ENCODE measurements around the gene NAALAD2. TPM values are rescaled to one million over a fixed set of nuclear protein-coding genes. Genes with fewer than 3 reads are reported as not detected.

The NAALAD2 gene
- total and polyA plus RNA-seq, 2 of the 8 experiments (the other 6 are each of a cell fraction or from before 2014, with no cell fraction given): 2.6 to 3.9 TPM

DNA sequence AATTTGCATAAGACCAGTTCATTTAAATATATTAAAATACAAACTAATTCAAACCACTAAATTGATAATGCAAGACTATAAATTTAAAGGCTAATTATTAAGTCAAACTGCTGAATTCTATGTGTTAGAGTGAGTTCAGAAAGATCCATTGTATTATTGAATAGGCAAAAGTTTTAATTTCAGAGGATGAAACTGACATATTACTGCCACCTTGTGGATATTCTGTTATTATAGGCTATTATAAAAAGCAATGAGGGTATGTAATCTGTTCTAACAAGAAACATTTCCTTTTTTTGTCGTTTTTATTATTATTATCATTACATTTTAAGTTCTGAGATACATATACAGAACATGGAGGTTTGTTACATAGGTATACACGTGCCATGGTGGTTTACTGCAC is 20.9 kb upstream of the NAALAD2 start:
- no peak overlapping the region for H3K23ac ChIP-seq (ENCODE audit: insufficient read length)
- no peaks in the 10 kb centered on the region for H4K20me1 ChIP-seq (replicated peaks in 1 of 2; ENCODE audit: control insufficient read depth in 1 of 2, insufficient read depth in 2 of 2, low read length in 2 of 2)
- no peaks in the 10 kb centered on the region for H3K79me2 ChIP-seq (ENCODE audit: control insufficient read depth in 1 of 2, insufficient read depth in 2 of 2, low read length in 2 of 2)
- H3K4ac ChIP-seq (replicated peaks; ENCODE audit: insufficient read length, low read depth, low read length): no peak overlapping the region
- no peak overlapping the region for H3K27ac ChIP-seq (ENCODE audit: low read depth, low read length)
- no peak overlapping the region for H4K91ac ChIP-seq (replicated peaks; ENCODE audit: insufficient read length, low read length)
- no peak overlapping the region for H2BK12ac ChIP-seq (ENCODE audit: low read depth, low read length)
- no peaks in the 10 kb centered on the region for H3K23me2 ChIP-seq (ENCODE audit: low read depth, low read length)
- no peak overlapping the region for H2BK120ac ChIP-seq (replicated peaks; ENCODE audit: low read depth, low read length)
- no peak overlapping the region for H4K5ac ChIP-seq (ENCODE audit: insufficient read length, low read depth, low read length)
- H3K4me3 ChIP-seq (ENCODE audit: extremely low read depth in 1 of 4, insufficient read depth in 2 of 4, low read depth in 3 of 4, low read length in 4 of 4): no peak overlapping the region
- no peak overlapping the region for H2BK15ac ChIP-seq (ENCODE audit: low read length)
- no peak overlapping the region for H3K9ac ChIP-seq (replicated peaks in 1 of 4; ENCODE audit: extremely low read depth in 1 of 4, low read depth in 3 of 4, low read length in 3 of 4)
- H3K27me3 ChIP-seq (replicated peaks in 1 of 4; ENCODE audit: control insufficient read depth in 3 of 4, extremely low read depth in 1 of 4, insufficient read depth in 3 of 4, low read length in 3 of 4): no peaks in the 10 kb centered on the region
- H3K18ac ChIP-seq (ENCODE audit: extremely low read depth, low read length): no peak overlapping the region
- TF ChIP-seq RAD21 (IDR thresholded peaks at IDR 0.05 in 1 of 2, conservative IDR thresholded peaks at IDR 0.05 in 1 of 2; ENCODE audit: low read depth in 2 of 2, low read length in 2 of 2) (peak in 1 of 2 experiments; percentile 41; a peak in 3 of 4 replicates), CREB1 (IDR thresholded peaks at IDR 0.05) (no peak), PHF8 (conservative IDR thresholded peaks at IDR 0.05; ENCODE audit: low read depth, low read length) (no peak), SAP30 (IDR thresholded peaks at IDR 0.05; ENCODE audit: insufficient read depth, insufficient replicate concordance, low read length) (no peak), SRF (IDR thresholded peaks at IDR 0.05; ENCODE audit: low read depth, low read length) (no peak)
- TF ChIP-seq, protein P1, sequence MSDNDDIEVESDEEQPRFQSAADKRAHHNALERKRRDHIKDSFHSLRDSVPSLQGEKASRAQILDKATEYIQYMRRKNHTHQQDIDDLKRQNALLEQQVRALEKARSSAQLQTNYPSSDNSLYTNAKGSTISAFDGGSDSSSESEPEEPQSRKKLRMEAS (IDR thresholded peaks at IDR 0.05): no peak
- TF ChIP-seq, protein P2, sequence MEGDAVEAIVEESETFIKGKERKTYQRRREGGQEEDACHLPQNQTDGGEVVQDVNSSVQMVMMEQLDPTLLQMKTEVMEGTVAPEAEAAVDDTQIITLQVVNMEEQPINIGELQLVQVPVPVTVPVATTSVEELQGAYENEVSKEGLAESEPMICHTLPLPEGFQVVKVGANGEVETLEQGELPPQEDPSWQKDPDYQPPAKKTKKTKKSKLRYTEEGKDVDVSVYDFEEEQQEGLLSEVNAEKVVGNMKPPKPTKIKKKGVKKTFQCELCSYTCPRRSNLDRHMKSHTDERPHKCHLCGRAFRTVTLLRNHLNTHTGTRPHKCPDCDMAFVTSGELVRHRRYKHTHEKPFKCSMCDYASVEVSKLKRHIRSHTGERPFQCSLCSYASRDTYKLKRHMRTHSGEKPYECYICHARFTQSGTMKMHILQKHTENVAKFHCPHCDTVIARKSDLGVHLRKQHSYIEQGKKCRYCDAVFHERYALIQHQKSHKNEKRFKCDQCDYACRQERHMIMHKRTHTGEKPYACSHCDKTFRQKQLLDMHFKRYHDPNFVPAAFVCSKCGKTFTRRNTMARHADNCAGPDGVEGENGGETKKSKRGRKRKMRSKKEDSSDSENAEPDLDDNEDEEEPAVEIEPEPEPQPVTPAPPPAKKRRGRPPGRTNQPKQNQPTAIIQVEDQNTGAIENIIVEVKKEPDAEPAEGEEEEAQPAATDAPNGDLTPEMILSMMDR (IDR thresholded peaks at IDR 0.05; ENCODE audit: control extremely low read depth in 1 of 3, insufficient read depth in 1 of 3, low read depth in 1 of 3, low read length in 3 of 3): peak in 1 of 3 experiments; percentile 14; a peak in 1 of 4 replicates
- H2BK5ac ChIP-seq (ENCODE audit: low read depth, low read length): no peak overlapping the region
- no peaks in the 10 kb centered on the region for H3K9me3 ChIP-seq (ENCODE audit: insufficient read depth in 2 of 2, low read depth in 1 of 2, low read length in 1 of 2)
- H3K56ac ChIP-seq (replicated peaks; ENCODE audit: insufficient read length, low read depth, low read length): no peak overlapping the region
- H4K8ac ChIP-seq (ENCODE audit: extremely low read depth, insufficient read depth, low read length): no peak overlapping the region
- H2AFZ ChIP-seq (ENCODE audit: low read length): no peak overlapping the region
- H3K4me1 ChIP-seq (replicated peaks in 1 of 4; ENCODE audit: control insufficient read depth in 3 of 4, insufficient read depth in 4 of 4, low read length in 3 of 4): no peaks in the 10 kb centered on the region
- H2BK20ac ChIP-seq (ENCODE audit: low read length): no peak overlapping the region
- DNase-seq (ENCODE audit: low read depth in 1 of 2, low spot score in 2 of 2): no peak
- no peak overlapping the region for H3K14ac ChIP-seq (ENCODE audit: insufficient read length)
- no peak overlapping the region for H2AK5ac ChIP-seq (ENCODE audit: low read depth, low read length)
- H3K36me3 ChIP-seq (ENCODE audit: control insufficient read depth in 2 of 4, insufficient read depth in 4 of 4, low read length in 3 of 4): no peaks in the 10 kb centered on the region
- POLR2A ChIA-PET (ENCODE audit: partially characterized antibody): no interaction called here
- FAIRE-seq: no peak
- no peak overlapping the region for H3K4me2 ChIP-seq (ENCODE audit: insufficient read depth in 1 of 2, low read depth in 2 of 2, low read length in 2 of 2)
- no peaks in the 10 kb centered on the region for H3K79me1 ChIP-seq (ENCODE audit: low read depth, low read length)
- CTCF ChIA-PET (ENCODE audit: partially characterized antibody): interaction anchor here (1.0 to 1.3 kb wide), 2 partner anchors 59 to 261 kb away, joined by 3 to 4 read pairs; no protein-coding TSS in a partner anchor
- WGBS, 2 experiments (ENCODE audit: extremely low coverage in 1 of 2, insufficient coverage in 1 of 2, insufficient read length in 1 of 2, insufficient replicate concordance in 2 of 2, low coverage in 1 of 2, low lambda C conversion rate in 2 of 2, missing lambda C conversion rate in 1 of 2): 6% methylated on average over 2 of the region's 2 CpGs; no CpG with 5 or more reads in 1 of the 2 experiments
